Measurements from ENCODE around the gene TOX4. TPM values are rescaled to one million over a fixed set of nuclear protein-coding genes. Genes with fewer than 3 reads are reported as not detected.

Gene TOX4
- total and polyA plus RNA-seq, 2 of the 8 experiments (the other 6 are each of a cell fraction or from before 2014, with no cell fraction given) = 51.5 to 58.3 TPM

DNA sequence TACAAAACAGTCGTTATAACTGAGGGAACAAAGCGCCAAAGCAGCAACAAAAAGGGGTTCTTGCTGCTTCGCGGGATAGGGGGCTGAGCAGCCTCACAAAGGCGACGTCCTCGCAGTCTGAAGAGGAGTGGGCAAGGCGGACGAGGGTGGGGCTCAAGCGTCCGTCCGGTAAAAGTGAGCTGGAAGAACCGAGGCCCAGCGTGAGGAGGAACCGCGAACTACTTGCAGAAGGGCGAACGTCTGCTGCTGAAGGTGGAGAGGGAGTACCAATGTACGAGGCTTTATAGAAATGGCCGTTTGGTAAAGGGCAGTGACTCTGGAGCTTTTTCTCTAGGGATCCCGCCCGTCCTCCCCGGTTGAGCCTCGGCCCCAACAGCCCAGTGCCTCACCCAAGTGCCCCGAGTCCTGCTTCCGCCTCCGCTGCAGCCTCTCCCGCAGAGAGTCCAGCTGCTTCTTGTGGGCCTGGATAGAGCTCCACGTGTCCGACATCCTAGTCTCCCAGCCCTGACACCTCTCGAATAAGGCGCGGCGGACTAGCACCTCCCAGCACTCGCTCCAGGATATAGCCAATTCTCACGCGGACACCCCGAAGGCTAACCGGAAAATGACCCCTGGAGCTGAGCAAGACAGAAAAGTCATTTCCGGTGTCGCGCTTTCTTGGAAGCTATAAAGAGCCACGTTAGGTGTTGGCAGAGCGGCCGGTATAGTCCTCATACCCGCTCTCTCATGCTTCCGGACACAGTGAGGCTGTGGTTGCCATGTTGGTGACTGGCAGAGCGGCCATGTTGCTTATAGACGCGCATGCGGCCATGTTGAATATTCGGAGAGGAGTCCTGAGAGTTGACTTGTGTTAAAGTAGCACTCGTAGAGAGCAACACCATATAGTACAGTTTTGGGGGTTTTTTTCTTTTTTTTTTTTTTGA, 34.0 kb downstream of the TOX4 start, which contains the start of gene METTL3 (continued):
- TF ChIP-seq, protein P1, sequence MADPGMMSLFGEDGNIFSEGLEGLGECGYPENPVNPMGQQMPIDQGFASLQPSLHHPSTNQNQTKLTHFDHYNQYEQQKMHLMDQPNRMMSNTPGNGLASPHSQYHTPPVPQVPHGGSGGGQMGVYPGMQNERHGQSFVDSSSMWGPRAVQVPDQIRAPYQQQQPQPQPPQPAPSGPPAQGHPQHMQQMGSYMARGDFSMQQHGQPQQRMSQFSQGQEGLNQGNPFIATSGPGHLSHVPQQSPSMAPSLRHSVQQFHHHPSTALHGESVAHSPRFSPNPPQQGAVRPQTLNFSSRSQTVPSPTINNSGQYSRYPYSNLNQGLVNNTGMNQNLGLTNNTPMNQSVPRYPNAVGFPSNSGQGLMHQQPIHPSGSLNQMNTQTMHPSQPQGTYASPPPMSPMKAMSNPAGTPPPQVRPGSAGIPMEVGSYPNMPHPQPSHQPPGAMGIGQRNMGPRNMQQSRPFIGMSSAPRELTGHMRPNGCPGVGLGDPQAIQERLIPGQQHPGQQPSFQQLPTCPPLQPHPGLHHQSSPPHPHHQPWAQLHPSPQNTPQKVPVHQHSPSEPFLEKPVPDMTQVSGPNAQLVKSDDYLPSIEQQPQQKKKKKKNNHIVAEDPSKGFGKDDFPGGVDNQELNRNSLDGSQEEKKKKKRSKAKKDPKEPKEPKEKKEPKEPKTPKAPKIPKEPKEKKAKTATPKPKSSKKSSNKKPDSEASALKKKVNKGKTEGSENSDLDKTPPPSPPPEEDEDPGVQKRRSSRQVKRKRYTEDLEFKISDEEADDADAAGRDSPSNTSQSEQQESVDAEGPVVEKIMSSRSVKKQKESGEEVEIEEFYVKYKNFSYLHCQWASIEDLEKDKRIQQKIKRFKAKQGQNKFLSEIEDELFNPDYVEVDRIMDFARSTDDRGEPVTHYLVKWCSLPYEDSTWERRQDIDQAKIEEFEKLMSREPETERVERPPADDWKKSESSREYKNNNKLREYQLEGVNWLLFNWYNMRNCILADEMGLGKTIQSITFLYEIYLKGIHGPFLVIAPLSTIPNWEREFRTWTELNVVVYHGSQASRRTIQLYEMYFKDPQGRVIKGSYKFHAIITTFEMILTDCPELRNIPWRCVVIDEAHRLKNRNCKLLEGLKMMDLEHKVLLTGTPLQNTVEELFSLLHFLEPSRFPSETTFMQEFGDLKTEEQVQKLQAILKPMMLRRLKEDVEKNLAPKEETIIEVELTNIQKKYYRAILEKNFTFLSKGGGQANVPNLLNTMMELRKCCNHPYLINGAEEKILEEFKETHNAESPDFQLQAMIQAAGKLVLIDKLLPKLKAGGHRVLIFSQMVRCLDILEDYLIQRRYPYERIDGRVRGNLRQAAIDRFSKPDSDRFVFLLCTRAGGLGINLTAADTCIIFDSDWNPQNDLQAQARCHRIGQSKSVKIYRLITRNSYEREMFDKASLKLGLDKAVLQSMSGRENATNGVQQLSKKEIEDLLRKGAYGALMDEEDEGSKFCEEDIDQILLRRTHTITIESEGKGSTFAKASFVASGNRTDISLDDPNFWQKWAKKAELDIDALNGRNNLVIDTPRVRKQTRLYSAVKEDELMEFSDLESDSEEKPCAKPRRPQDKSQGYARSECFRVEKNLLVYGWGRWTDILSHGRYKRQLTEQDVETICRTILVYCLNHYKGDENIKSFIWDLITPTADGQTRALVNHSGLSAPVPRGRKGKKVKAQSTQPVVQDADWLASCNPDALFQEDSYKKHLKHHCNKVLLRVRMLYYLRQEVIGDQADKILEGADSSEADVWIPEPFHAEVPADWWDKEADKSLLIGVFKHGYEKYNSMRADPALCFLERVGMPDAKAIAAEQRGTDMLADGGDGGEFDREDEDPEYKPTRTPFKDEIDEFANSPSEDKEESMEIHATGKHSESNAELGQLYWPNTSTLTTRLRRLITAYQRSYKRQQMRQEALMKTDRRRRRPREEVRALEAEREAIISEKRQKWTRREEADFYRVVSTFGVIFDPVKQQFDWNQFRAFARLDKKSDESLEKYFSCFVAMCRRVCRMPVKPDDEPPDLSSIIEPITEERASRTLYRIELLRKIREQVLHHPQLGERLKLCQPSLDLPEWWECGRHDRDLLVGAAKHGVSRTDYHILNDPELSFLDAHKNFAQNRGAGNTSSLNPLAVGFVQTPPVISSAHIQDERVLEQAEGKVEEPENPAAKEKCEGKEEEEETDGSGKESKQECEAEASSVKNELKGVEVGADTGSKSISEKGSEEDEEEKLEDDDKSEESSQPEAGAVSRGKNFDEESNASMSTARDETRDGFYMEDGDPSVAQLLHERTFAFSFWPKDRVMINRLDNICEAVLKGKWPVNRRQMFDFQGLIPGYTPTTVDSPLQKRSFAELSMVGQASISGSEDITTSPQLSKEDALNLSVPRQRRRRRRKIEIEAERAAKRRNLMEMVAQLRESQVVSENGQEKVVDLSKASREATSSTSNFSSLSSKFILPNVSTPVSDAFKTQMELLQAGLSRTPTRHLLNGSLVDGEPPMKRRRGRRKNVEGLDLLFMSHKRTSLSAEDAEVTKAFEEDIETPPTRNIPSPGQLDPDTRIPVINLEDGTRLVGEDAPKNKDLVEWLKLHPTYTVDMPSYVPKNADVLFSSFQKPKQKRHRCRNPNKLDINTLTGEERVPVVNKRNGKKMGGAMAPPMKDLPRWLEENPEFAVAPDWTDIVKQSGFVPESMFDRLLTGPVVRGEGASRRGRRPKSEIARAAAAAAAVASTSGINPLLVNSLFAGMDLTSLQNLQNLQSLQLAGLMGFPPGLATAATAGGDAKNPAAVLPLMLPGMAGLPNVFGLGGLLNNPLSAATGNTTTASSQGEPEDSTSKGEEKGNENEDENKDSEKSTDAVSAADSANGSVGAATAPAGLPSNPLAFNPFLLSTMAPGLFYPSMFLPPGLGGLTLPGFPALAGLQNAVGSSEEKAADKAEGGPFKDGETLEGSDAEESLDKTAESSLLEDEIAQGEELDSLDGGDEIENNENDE (IDR thresholded peaks at IDR 0.05; ENCODE audit: insufficient replicate concordance, low read length) = no peak
- TF ChIP-seq BRCA1 (IDR thresholded peaks at IDR 0.05; ENCODE audit: low read depth, low read length) = no peak
- TF ChIP-seq, protein P2, sequence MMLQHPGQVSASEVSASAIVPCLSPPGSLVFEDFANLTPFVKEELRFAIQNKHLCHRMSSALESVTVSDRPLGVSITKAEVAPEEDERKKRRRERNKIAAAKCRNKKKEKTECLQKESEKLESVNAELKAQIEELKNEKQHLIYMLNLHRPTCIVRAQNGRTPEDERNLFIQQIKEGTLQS (IDR thresholded peaks at IDR 0.05; ENCODE audit: insufficient read depth, low read depth, low read length) = 0 out of 2 replicates have a peak, but pooled peaks have one; percentile 7
- TF ChIP-seq TAF7 (optimal IDR thresholded peaks at IDR 0.05; ENCODE audit: borderline replicate concordance, low read depth, low read length) = no peak
- TF ChIP-seq BCL11A (IDR thresholded peaks at IDR 0.05; ENCODE audit: low read depth in 2 of 2, low read length in 2 of 2) = no peak
- TF ChIP-seq SRF (IDR thresholded peaks at IDR 0.05; ENCODE audit: low read depth, low read length) = no peak
- 0 out of 2 replicates have a peak, but pooled peaks have one; percentile 19 for TF ChIP-seq NRF1 (IDR thresholded peaks at IDR 0.05; ENCODE audit: low read depth, low read length)
- TF ChIP-seq RFX5 (IDR thresholded peaks at IDR 0.05; ENCODE audit: borderline replicate concordance, low read depth, low read length) = no peak
- TF ChIP-seq EGR1 (IDR thresholded peaks at IDR 0.05; ENCODE audit: borderline replicate concordance, low read depth, low read length) = no peak
